SHP77 treated with DMSO at 0.1 percent for 48 hours (cell line): ENCODE data around the gene C10orf71.

Experiments used
- DNase-seq: peaks from one replicate; lab custom pipeline; 2025; lab: John Stamatoyannopoulos, UW

Gene C10orf71

GRCh38 chr10:49272251-49273081, 26.5 kb upstream of the C10orf71 start:
- DNase-seq: no peak

- DNase-seq: no peak
Measured at GRCh38 chr10:49273082-49273465, 25.9 kb upstream of the C10orf71 start.

- no peak for DNase-seq
Measured at GRCh38 chr10:49273626-49274025, 25.3 kb upstream of the C10orf71 start.

- no peak for DNase-seq
Measured at GRCh38 chr10:49274886-49275285, 24.1 kb upstream of the C10orf71 start.

- DNase-seq: no peak
Measured at GRCh38 chr10:49275896-49276295, 23.1 kb upstream of the C10orf71 start.

- no peak for DNase-seq
Measured at GRCh38 chr10:49276596-49276995, 22.4 kb upstream of the C10orf71 start.

- DNase-seq: no peak
Measured at GRCh38 chr10:49277973-49278372, 21.0 kb upstream of the C10orf71 start.

- DNase-seq: no peak
Measured at GRCh38 chr10:49278497-49278981, 20.4 kb upstream of the C10orf71 start.

GRCh38 chr10:49279015-49279880, 19.7 kb upstream of the C10orf71 start:
- DNase-seq: no peak

GRCh38 chr10:49280001-49280408, 19.0 kb upstream of the C10orf71 start:
- DNase-seq: no peak

GRCh38 chr10:49281461-49281860, 17.5 kb upstream of the C10orf71 start:
- DNase-seq: no peak

- no peak for DNase-seq
Measured at GRCh38 chr10:49282306-49282705, 16.7 kb upstream of the C10orf71 start.

GRCh38 chr10:49282879-49283341, 16.1 kb upstream of the C10orf71 start:
- DNase-seq: no peak

- no peak for DNase-seq
Measured at GRCh38 chr10:49283491-49283890, 15.5 kb upstream of the C10orf71 start.

GRCh38 chr10:49284356-49284755, 14.6 kb upstream of the C10orf71 start:
- no peak for DNase-seq

- no peak for DNase-seq
Measured at GRCh38 chr10:49285232-49285631, 13.7 kb upstream of the C10orf71 start.

- DNase-seq: no peak
Measured at GRCh38 chr10:49286686-49287085, 12.3 kb upstream of the C10orf71 start.

GRCh38 chr10:49287689-49288340, 11.2 kb upstream of the C10orf71 start:
- no peak for DNase-seq

- no peak for DNase-seq
Measured at GRCh38 chr10:49288341-49289065, 10.5 kb upstream of the C10orf71 start.

- DNase-seq: no peak
Measured at GRCh38 chr10:49289480-49289879, 9.5 kb upstream of the C10orf71 start.

- DNase-seq: no peak
Measured at GRCh38 chr10:49290131-49290530, 8.8 kb upstream of the C10orf71 start.

GRCh38 chr10:49290607-49291006, 8.4 kb upstream of the C10orf71 start:
- no peak for DNase-seq
